ENCODE measurements around the gene SLC18A3. TPM values are rescaled to one million over a fixed set of nuclear protein-coding genes. Genes with fewer than 3 reads are reported as not detected.

Gene SLC18A3
- total RNA-seq, 1 donor from 2014 or later = not detected

- DNase-seq (ENCODE audit: low read depth) = no peak
- H3K4me3 ChIP-seq (ENCODE audit: low read depth, low read length) = no peak overlapping the region
- H3K27me3 ChIP-seq (ENCODE audit: control insufficient read depth, insufficient read depth, low read length) = peaks cover 3% of the 10 kb centered on the region
Observed at GRCh38 chr10:49661140-49661856, 51.2 kb downstream of the SLC18A3 start.

More at GRCh38 chr10:49661140-49661856, 51.2 kb downstream of the SLC18A3 start:
- TF ChIP-seq CTCF (IDR thresholded peaks at IDR 0.05; ENCODE audit: insufficient read depth, low read length, poor library complexity, severe bottlenecking) = no peak
- no peaks in the 10 kb centered on the region for H3K36me3 ChIP-seq (ENCODE audit: control insufficient read depth, insufficient read depth, low read length)

Other genes starting within 250 kb of the SLC18A3 start
- not detected in 2 replicates for gene DRGX, start 214.2 kb upstream of the SLC18A3 start, total RNA-seq
- gene ERCC6, start 71.2 kb upstream of the SLC18A3 start, total RNA-seq = 7.3 and 14.3 TPM in 2 replicates
- not detected in 2 replicates for gene CHAT, start 3.7 kb downstream of the SLC18A3 start, total RNA-seq
- gene C10orf53, start 69.3 kb downstream of the SLC18A3 start, total RNA-seq = not detected in 2 replicates
- gene OGDHL, start 152.0 kb downstream of the SLC18A3 start, total RNA-seq = 1.7 and 2.2 TPM in 2 replicates